T-helper 2 cell treated with Interferon-gamma antibody and Interleukin-4, amounts not matched to agents 5 μg/mL and 100 μg/mL, for 36 hours (primary cell): ENCODE data around the gene SPATA20.

ENCODE experiments used
- DNase-seq: peaks from one replicate; pipeline ENCODE4 v3.0.0; 2021; ENCODE audit warnings: low spot score
- H3K27ac Mint-ChIP-seq: one replicate; pipeline ENCODE4 v1.8.0; 2021; ENCODE audit warnings: mild to moderate bottlenecking, mixed read lengths
- H3K27me3 Mint-ChIP-seq: one replicate; pipeline ENCODE4 v1.8.0; 2021; ENCODE audit warnings: low read depth, mixed read lengths
- H3K36me3 Mint-ChIP-seq: one replicate; pipeline ENCODE4 v1.8.0; 2021; ENCODE audit warnings: low read depth, mixed read lengths
- H3K4me1 Mint-ChIP-seq: one replicate; pipeline ENCODE4 v1.8.0; 2021; ENCODE audit warnings: low read depth, mixed read lengths
- H3K4me3 Mint-ChIP-seq: one replicate; pipeline ENCODE4 v1.8.0; 2022; ENCODE audit warnings: mild to moderate bottlenecking, moderate library complexity, mixed read lengths
- H3K9me3 Mint-ChIP-seq: one replicate; pipeline ENCODE4 v1.8.0; 2021; ENCODE audit warnings: mixed read lengths

Gene SPATA20

GRCh38 chr17:50578173-50578572 is 31.2 kb downstream of the SPATA20 start:
- no peaks in the 10 kb centered on the region for H3K4me1 Mint-ChIP-seq
- no peaks in the 10 kb centered on the region for H3K9me3 Mint-ChIP-seq
- H3K4me3 Mint-ChIP-seq, result no peak overlapping the region

GRCh38 chr17:50579399-50579798 is 32.4 kb downstream of the SPATA20 start:
- Mint-ChIP-seq H3K4me1 (no peaks in the 10 kb centered on the region), H3K27me3 (peaks cover 9% of the 10 kb centered on the region), H3K36me3 (no peaks in the 10 kb centered on the region), H3K9me3 (no peaks in the 10 kb centered on the region), H3K27ac (no peak overlapping the region), H3K4me3 (no peak overlapping the region)
- no peak for DNase-seq

More at GRCh38 chr17:50578173-50578572, 31.2 kb downstream of the SPATA20 start:
- Mint-ChIP-seq H3K36me3 (no peaks in the 10 kb centered on the region), H3K27ac (no peak overlapping the region), H3K27me3 (peaks cover 2% of the 10 kb centered on the region)
- DNase-seq, result no peak

GRCh38 chr17:50580646-50581045 is 33.7 kb downstream of the SPATA20 start:
- no peak for DNase-seq
- Mint-ChIP-seq H3K4me3 (no peak overlapping the region), H3K4me1 (no peaks in the 10 kb centered on the region), H3K36me3 (no peaks in the 10 kb centered on the region), H3K9me3 (no peaks in the 10 kb centered on the region), H3K27me3 (peaks cover 9% of the 10 kb centered on the region), H3K27ac (no peak overlapping the region)

- Mint-ChIP-seq H3K4me3 (no peak overlapping the region), H3K27me3 (peaks cover 9% of the 10 kb centered on the region), H3K36me3 (no peaks in the 10 kb centered on the region), H3K4me1 (no peaks in the 10 kb centered on the region), H3K9me3 (no peaks in the 10 kb centered on the region), H3K27ac (no peak overlapping the region)
- no peak for DNase-seq
Observed at GRCh38 chr17:50581316-50581715, 34.3 kb downstream of the SPATA20 start.

- H3K27me3 Mint-ChIP-seq, result peaks cover 9% of the 10 kb centered on the region
- H3K36me3 Mint-ChIP-seq, result no peaks in the 10 kb centered on the region
- no peak overlapping the region for H3K4me3 Mint-ChIP-seq
- DNase-seq, result no peak
- H3K4me1 Mint-ChIP-seq, result no peaks in the 10 kb centered on the region
- no peak overlapping the region for H3K27ac Mint-ChIP-seq
- H3K9me3 Mint-ChIP-seq, result no peaks in the 10 kb centered on the region
Observed at GRCh38 chr17:50582741-50583140, 35.8 kb downstream of the SPATA20 start.

GRCh38 chr17:50583641-50584040 is 36.7 kb downstream of the SPATA20 start:
- Mint-ChIP-seq H3K4me3 (no peak overlapping the region), H3K36me3 (no peaks in the 10 kb centered on the region), H3K9me3 (no peaks in the 10 kb centered on the region), H3K4me1 (no peaks in the 10 kb centered on the region), H3K27me3 (peaks cover 10% of the 10 kb centered on the region), H3K27ac (no peak overlapping the region)
- DNase-seq, result no peak

GRCh38 chr17:50584116-50584515 is 37.1 kb downstream of the SPATA20 start:
- no peaks in the 10 kb centered on the region for H3K4me1 Mint-ChIP-seq
- no peak for DNase-seq
- H3K27me3 Mint-ChIP-seq, result peaks cover 12% of the 10 kb centered on the region
- no peak overlapping the region for H3K27ac Mint-ChIP-seq
- no peaks in the 10 kb centered on the region for H3K36me3 Mint-ChIP-seq
- no peaks in the 10 kb centered on the region for H3K9me3 Mint-ChIP-seq
- no peak overlapping the region for H3K4me3 Mint-ChIP-seq

- H3K4me3 Mint-ChIP-seq, result no peak overlapping the region
- peaks cover 14% of the 10 kb centered on the region for H3K27me3 Mint-ChIP-seq
- no peak overlapping the region for H3K27ac Mint-ChIP-seq
- DNase-seq, result no peak
- H3K4me1 Mint-ChIP-seq, result no peaks in the 10 kb centered on the region
- no peaks in the 10 kb centered on the region for H3K36me3 Mint-ChIP-seq
- H3K9me3 Mint-ChIP-seq, result no peaks in the 10 kb centered on the region
Observed at GRCh38 chr17:50584749-50585148, 37.8 kb downstream of the SPATA20 start.

- Mint-ChIP-seq H3K36me3 (no peaks in the 10 kb centered on the region), H3K4me3 (no peak overlapping the region), H3K27ac (no peak overlapping the region), H3K27me3 (peaks cover 14% of the 10 kb centered on the region), H3K4me1 (no peaks in the 10 kb centered on the region), H3K9me3 (no peaks in the 10 kb centered on the region)
- DNase-seq, result no peak
Observed at GRCh38 chr17:50585346-50585745, 38.4 kb downstream of the SPATA20 start.

GRCh38 chr17:50585891-50586290 is 38.9 kb downstream of the SPATA20 start:
- no peaks in the 10 kb centered on the region for H3K36me3 Mint-ChIP-seq

GRCh38 chr17:50586421-50587247 is 39.7 kb downstream of the SPATA20 start:
- no peak overlapping the region for H3K27ac Mint-ChIP-seq
- no peaks in the 10 kb centered on the region for H3K36me3 Mint-ChIP-seq
- DNase-seq, result no peak
- no peaks in the 10 kb centered on the region for H3K9me3 Mint-ChIP-seq
- H3K4me1 Mint-ChIP-seq, result no peaks in the 10 kb centered on the region
- H3K4me3 Mint-ChIP-seq, result no peak overlapping the region
- H3K27me3 Mint-ChIP-seq, result peaks cover 12% of the 10 kb centered on the region

More at GRCh38 chr17:50585891-50586290, 38.9 kb downstream of the SPATA20 start:
- DNase-seq, result no peak
- peaks cover 13% of the 10 kb centered on the region for H3K27me3 Mint-ChIP-seq
- no peak overlapping the region for H3K27ac Mint-ChIP-seq
- no peaks in the 10 kb centered on the region for H3K9me3 Mint-ChIP-seq
- no peaks in the 10 kb centered on the region for H3K4me1 Mint-ChIP-seq
- H3K4me3 Mint-ChIP-seq, result no peak overlapping the region

GRCh38 chr17:50587571-50587970 is 40.6 kb downstream of the SPATA20 start:
- no peak for DNase-seq
- Mint-ChIP-seq H3K4me3 (no peak overlapping the region), H3K27ac (no peak overlapping the region), H3K36me3 (no peaks in the 10 kb centered on the region), H3K9me3 (no peaks in the 10 kb centered on the region), H3K4me1 (no peaks in the 10 kb centered on the region), H3K27me3 (peaks cover 14% of the 10 kb centered on the region)

- Mint-ChIP-seq H3K27me3 (peaks cover 14% of the 10 kb centered on the region), H3K36me3 (no peaks in the 10 kb centered on the region), H3K4me3 (no peak overlapping the region), H3K9me3 (no peaks in the 10 kb centered on the region), H3K27ac (no peak overlapping the region), H3K4me1 (no peaks in the 10 kb centered on the region)
- no peak for DNase-seq
Observed at GRCh38 chr17:50588391-50589049, 41.5 kb downstream of the SPATA20 start.

GRCh38 chr17:50589095-50589705 is 42.2 kb downstream of the SPATA20 start:
- peaks cover 8% of the 10 kb centered on the region for H3K27me3 Mint-ChIP-seq
- no peak for DNase-seq
- H3K4me3 Mint-ChIP-seq, result no peak overlapping the region
- no peaks in the 10 kb centered on the region for H3K4me1 Mint-ChIP-seq
- no peaks in the 10 kb centered on the region for H3K36me3 Mint-ChIP-seq
- no peaks in the 10 kb centered on the region for H3K9me3 Mint-ChIP-seq
- H3K27ac Mint-ChIP-seq, result no peak overlapping the region
